Nephron progenitor cell (in vitro differentiated cells): Measurements from ENCODE around the gene RASGRP3.

ENCODE experiments used
- DNase-seq: peaks from one replicate; pipeline ENCODE4 v3.0.0; 2021
- H3K27ac Mint-ChIP-seq: 2 replicates; pipeline ENCODE4 v1.8.0; 2021; ENCODE audit warnings: mild to moderate bottlenecking, moderate library complexity, mixed read lengths
- H3K27me3 Mint-ChIP-seq: 2 replicates; pipeline ENCODE4 v1.8.0; 2021; ENCODE audit warnings: mild to moderate bottlenecking, low read depth, mixed read lengths; ENCODE audit not compliant: poor library complexity
- H3K36me3 Mint-ChIP-seq: 2 replicates; pipeline ENCODE4 v1.8.0; 2021; ENCODE audit warnings: low read depth, mixed read lengths
- H3K4me1 Mint-ChIP-seq: 2 replicates; pipeline ENCODE4 v1.8.0; 2021; ENCODE audit warnings: mixed read lengths
- H3K4me3 Mint-ChIP-seq: 2 replicates; pipeline ENCODE4 v1.8.0; 2021; ENCODE audit warnings: mild to moderate bottlenecking, moderate library complexity, mixed read lengths
- H3K9me3 Mint-ChIP-seq: 2 replicates; pipeline ENCODE4 v1.8.0; 2021; ENCODE audit warnings: mild to moderate bottlenecking, moderate library complexity, mixed read lengths
- TF ChIP-seq, protein P1 (sequence below): fragments of 200-600 bp; sonication (generic); IDR thresholded peaks from 2 replicates; pipeline ENCODE4 v1.5.0; 2021; ENCODE audit warnings: antibody characterized with exemption

RASGRP3 gene

GRCh38 chr2:33614190-33614589, 137.7 kb downstream of the RASGRP3 start:
- no peak overlapping the region for H3K4me3 Mint-ChIP-seq
- peaks cover 5% of the 10 kb centered on the region for H3K4me1 Mint-ChIP-seq
- H3K36me3 Mint-ChIP-seq = peaks cover 88% of the 10 kb centered on the region
- DNase-seq = no peak
- peaks cover 81% of the 10 kb centered on the region for H3K9me3 Mint-ChIP-seq
- H3K27ac Mint-ChIP-seq = no peak overlapping the region
- TF ChIP-seq, protein P1, sequence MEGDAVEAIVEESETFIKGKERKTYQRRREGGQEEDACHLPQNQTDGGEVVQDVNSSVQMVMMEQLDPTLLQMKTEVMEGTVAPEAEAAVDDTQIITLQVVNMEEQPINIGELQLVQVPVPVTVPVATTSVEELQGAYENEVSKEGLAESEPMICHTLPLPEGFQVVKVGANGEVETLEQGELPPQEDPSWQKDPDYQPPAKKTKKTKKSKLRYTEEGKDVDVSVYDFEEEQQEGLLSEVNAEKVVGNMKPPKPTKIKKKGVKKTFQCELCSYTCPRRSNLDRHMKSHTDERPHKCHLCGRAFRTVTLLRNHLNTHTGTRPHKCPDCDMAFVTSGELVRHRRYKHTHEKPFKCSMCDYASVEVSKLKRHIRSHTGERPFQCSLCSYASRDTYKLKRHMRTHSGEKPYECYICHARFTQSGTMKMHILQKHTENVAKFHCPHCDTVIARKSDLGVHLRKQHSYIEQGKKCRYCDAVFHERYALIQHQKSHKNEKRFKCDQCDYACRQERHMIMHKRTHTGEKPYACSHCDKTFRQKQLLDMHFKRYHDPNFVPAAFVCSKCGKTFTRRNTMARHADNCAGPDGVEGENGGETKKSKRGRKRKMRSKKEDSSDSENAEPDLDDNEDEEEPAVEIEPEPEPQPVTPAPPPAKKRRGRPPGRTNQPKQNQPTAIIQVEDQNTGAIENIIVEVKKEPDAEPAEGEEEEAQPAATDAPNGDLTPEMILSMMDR = no peak
- H3K27me3 Mint-ChIP-seq = no peaks in the 10 kb centered on the region
